ENCODE measurements around the gene ZNF326. TPM values are rescaled to one million over a fixed set of nuclear protein-coding genes. Genes with fewer than 3 reads are reported as not detected.

Gene ZNF326
- total RNA-seq, 4 donors from 2014 or later = 11.1 to 19.1 (median 14.5) TPM

GRCh38 chr1:89957107-89957506 lies 37.8 kb upstream of the ZNF326 start:
- ATAC-seq (ENCODE audit: low FRiP score) = no peak
- DNase-seq (ENCODE audit: low spot score) = no peak
- TF ChIP-seq, protein P1, sequence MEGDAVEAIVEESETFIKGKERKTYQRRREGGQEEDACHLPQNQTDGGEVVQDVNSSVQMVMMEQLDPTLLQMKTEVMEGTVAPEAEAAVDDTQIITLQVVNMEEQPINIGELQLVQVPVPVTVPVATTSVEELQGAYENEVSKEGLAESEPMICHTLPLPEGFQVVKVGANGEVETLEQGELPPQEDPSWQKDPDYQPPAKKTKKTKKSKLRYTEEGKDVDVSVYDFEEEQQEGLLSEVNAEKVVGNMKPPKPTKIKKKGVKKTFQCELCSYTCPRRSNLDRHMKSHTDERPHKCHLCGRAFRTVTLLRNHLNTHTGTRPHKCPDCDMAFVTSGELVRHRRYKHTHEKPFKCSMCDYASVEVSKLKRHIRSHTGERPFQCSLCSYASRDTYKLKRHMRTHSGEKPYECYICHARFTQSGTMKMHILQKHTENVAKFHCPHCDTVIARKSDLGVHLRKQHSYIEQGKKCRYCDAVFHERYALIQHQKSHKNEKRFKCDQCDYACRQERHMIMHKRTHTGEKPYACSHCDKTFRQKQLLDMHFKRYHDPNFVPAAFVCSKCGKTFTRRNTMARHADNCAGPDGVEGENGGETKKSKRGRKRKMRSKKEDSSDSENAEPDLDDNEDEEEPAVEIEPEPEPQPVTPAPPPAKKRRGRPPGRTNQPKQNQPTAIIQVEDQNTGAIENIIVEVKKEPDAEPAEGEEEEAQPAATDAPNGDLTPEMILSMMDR (IDR thresholded peaks at IDR 0.05) = no peak

GRCh38 chr1:89958851-89959654 lies 35.9 kb upstream of the ZNF326 start:
- TF ChIP-seq, protein P1 (IDR thresholded peaks at IDR 0.05) = no peak
- DNase-seq (ENCODE audit: low spot score) (no peak), ATAC-seq (ENCODE audit: low FRiP score) (no peak)

- ATAC-seq (ENCODE audit: low FRiP score) = no peak
- TF ChIP-seq, protein P1 (IDR thresholded peaks at IDR 0.05) = no peak
- no peak for DNase-seq (ENCODE audit: low spot score)
Measured at GRCh38 chr1:89959719-89960118, 35.2 kb upstream of the ZNF326 start.

- no peak for ATAC-seq (ENCODE audit: low FRiP score)
- TF ChIP-seq, protein P1 (IDR thresholded peaks at IDR 0.05) = no peak
- DNase-seq (ENCODE audit: low spot score) = no peak
Measured at GRCh38 chr1:89962024-89962741, 32.7 kb upstream of the ZNF326 start.

DNA sequence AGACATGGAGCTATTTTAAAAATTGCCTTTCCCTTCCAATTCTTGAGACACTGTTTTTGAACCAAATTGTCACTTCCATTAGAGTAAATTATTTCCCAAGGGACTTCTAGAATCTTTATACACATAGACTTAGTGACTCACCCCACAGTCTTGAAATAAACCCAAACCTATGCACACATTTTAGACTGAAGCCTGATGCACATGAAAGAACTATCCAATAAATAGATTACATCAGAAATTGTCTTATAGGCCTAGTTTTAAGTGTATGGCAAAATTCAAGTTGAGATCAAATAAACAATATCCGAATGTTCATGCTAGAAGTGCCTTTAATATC lies 32.2 kb upstream of the ZNF326 start:
- TF ChIP-seq, protein P1 (IDR thresholded peaks at IDR 0.05) = no peak
- DNase-seq (ENCODE audit: low spot score) (no peak), ATAC-seq (ENCODE audit: low FRiP score) (no peak)

DNA sequence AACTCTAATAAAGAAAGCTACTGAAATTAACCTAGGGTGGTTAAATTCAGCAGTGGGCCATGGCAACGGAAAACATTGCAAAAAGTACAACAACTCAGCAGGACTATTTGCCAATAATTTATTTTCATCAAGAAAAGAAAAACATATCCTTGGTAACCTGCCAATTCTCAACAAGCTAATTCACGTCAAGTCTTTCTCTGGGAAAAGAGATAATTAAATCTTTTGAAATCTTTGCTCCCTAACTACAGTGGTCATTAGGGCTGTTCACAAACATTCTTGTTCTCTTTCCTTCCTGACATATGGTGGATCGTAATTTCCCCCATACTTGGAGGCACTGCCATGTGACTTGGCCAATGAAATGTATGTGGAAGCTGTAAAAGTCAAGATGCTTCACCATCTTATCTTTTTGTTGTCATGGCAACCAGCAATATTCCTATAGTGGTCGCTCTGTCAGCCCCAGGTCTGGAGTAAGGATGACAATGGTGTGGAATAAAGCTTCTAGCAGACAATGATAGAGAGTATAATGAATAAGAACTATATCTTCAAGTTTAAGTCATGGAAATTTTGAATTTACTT lies 29.6 kb upstream of the ZNF326 start:
- TF ChIP-seq, protein P1 (IDR thresholded peaks at IDR 0.05) = no peak
- DNase-seq (ENCODE audit: low spot score) = no peak
- no peak for ATAC-seq (ENCODE audit: low FRiP score)

Data from omental fat pad (tissue), 4 donors.